ENCODE data around the gene IGF2BP3.
A peak's percentile ranks its signal among the peaks of the same experiment; 100 is the strongest.

Gene IGF2BP3

DNA sequence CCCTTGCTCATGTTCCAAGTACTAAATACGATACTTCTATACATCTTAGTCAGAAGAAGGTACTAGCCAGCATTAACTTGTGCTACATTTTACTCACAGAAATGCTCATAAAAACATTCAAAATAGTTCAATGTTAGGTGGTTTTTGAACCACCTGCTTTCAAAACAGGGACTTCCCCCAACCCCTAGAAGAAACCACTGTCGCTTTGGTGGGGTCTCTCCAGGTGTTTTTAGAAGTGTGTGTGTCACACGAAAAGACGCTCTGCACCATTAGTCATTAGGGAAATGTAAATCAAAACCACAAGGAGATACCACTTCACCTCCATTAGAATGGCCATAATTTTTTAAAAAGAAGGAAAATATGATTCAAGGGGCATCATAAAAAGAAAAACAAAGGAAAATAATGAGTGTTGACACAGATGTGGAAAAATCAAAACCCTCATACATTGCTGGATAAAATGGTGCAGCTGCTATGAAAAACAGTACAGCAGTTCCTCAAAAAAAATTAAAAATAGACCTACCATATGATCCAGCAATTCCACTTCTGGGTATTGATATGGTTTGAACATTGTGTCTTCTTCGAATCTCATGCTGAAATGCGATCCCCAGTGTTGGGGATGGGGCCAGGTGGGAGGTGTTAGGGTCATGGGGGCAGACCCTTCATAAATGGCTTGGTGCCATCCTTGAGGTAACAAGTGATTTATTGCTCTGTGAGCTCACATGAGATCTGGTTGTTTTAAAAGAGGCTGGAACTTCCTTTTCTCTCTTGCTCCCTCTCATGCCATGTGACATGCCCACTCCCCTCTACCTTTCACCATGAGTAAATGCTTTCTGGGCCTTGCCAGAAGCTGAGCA, 96.9 kb downstream of the IGF2BP3 start:
- no peak for DNase-seq

DNA sequence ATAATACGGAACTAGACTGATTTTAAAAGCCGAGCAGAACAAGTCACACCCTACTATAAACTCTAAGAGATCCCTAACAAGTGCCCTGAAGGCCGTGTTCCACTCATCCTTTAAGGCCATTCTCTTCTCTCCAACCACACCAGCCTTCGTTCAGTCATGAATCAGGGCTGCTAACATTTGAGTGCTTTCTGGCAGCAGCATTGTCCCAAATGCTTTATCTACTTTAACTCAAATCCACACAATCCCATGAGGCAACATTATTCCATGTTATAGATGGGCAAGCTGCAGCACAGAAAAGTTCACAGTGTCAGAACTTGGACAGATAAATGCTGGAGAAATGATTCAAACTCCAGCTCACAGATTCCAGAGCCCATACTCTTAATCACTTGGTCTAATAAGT, 97.7 kb downstream of the IGF2BP3 start:
- no peak for DNase-seq

DNA sequence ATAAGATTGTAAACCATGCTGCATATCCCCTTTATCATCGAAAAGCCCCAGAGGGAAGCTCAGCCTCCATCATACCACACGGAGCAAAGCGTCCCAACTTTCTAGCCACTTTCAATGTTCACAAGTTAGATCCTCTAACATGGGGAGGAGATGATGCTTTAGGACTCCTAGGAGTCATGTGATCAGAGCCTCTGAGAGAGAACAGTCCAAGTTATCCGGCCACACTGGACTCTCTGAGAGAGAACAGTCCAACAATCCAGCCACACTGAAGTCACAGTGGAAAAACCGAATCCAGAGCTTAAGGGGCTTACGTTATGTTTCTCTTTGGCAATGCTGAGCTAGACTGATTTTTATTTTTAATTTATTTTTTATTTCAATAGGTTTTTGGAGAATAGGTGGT, 98.6 kb downstream of the IGF2BP3 start:
- DNase-seq: no peak

DNA sequence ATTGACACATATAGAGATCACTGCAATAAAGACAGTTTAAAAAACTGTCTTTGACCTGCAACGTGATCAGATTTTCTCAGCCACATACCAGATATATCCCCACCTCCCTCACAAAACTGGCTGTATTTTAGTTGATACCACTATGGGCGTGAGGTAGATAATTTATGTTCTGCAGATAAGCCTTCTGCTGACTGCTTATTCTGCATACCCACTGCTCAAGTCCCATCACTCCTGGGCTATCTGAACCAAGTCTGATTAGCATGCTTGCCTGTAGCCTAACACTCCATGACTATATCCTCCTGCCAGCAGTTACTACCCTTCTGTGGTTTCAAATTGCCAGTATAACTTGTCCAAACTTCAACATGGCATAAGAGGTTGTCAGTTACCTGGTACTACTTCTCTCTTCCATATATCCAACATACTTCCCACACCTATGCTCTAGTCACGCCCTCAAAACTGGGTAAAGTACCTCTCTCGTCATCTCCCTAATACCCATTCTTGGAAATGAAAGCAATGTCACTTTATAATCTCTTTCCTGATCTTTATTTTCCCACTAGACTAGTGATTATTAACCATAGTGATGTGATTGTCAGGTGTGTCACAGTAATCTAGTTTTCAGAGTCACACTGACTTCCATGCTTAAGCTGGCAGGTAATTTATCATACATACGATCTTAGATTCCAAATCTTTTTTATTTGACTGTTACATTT, 100.4 kb downstream of the IGF2BP3 start:
- DNase-seq: no peak

- no peak for DNase-seq
These were observed 101.2 kb downstream of the IGF2BP3 start for GRCh38 chr7:23369100-23369499.

DNA sequence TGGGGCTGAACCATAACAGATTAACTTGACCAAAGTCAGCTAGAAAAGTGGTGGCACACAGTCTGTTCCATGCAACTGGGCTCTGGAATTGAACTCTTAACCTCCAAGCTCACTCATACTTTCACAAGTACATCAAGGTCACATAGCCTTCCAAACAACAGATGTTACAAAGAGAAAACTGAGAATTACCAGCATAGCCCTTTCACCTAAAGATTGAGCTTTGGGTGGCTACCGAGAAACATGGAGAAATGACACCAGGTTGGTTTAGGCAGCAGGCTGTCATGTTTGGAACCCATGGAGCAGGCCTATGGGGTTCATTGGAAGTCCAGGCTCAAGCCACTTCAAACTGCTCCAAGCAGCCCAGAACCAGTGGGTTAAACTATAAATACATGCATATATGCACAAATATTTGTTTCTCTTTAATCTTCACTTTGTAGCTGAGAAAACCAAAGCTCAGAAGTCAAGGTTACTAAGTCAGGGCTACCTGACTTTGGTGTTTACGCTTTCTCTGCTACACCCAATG, 112.1 kb downstream of the IGF2BP3 start:
- no peak for DNase-seq

- DNase-seq: peak in 1 of 2 experiments; percentile 79
These were observed 112.8 kb downstream of the IGF2BP3 start for GRCh38 chr7:23357190-23358093.

DNA sequence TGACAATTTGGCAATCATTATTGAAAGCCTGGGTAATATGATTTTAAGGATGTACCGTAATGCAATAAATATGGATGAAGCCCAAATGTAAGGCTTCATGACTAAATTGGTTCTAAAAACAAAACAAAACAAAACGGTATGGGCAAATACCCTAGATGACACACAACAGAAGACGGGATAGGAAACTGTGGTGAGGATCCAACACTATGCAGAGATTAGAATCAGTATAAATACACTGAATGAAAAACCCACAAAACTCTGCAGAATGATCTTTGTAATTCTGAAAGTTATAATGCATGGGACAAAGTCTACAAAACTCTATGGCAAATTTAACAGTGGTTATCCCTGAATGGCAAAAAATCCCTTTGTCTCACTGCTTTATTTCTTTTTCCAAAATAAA, 113.6 kb downstream of the IGF2BP3 start:
- DNase-seq: no peak

DNA sequence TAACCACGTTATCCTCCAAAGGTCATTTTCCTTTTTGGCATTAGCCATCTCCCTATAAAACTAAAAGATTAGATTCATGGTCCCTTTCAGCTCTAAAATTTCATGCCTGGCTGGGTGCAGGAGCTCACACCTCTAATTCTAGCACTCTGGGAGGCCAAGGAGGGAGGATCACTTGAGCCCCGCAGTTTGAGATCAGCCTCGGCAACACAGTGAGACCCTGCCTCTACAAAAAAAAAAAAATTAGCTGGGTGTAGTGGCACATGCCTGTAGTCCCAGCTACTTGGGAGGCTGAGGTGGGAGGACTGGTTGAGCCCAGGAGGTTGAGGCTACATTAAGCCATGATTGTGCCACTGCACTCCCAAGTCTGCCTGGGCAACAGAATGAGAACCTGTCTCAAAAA, 114.1 kb downstream of the IGF2BP3 start:
- DNase-seq: no peak

DNA sequence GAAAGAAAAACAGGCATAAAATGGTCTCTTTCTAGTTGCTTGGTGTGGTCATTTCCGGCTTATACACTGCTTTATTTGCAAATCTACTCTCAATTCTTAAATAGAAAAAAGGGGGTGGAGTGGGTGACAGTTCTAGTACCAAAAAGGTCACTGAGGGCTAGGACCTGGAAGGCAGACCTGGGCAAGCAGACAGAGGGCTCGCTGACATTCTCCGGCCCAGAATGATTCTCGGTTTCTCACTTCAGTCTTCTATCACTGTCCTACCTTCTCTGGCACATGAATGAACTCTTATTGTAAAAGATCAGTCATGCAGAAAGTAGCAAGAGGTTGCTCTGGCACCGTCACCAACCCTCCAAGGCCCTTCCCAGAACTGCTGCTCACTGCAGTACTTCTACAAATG, 117.1 kb downstream of the IGF2BP3 start:
- DNase-seq: no peak

- DNase-seq: no peak
These were observed 119.8 kb downstream of the IGF2BP3 start for GRCh38 chr7:23350466-23350865.

DNA sequence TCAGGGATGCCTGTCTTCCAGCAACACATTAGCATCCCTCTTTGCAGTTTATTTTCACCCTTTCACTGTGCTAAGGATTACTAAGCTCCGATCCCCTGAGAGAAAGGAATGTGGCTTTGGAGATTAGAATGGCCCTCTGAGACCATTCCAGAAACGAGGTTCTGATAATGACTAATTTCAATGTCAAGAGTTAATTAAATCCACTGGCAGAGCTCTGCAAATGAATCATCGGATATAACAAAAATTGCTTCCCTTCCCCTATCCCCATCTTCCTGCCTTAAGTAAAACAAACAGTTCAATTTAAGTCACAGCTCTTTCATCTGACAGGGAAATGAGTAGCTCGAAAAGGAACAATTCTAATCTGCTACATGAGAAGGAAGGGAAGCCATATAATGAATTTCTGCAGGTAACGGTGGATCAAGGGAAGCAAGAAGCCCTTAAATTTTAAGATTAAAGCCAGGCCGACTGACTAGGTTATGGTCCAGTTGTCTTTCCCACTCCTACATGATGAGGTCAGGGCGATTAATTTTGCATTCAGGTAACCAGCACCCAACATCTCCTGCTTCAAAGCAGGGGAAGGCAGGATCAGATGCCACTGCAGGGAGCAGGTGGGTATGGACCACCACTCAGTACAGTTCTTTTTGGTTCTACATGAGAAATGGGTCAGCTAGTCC, 120.7 kb downstream of the IGF2BP3 start:
- DNase-seq: peak; percentile 46 to 84

DNA sequence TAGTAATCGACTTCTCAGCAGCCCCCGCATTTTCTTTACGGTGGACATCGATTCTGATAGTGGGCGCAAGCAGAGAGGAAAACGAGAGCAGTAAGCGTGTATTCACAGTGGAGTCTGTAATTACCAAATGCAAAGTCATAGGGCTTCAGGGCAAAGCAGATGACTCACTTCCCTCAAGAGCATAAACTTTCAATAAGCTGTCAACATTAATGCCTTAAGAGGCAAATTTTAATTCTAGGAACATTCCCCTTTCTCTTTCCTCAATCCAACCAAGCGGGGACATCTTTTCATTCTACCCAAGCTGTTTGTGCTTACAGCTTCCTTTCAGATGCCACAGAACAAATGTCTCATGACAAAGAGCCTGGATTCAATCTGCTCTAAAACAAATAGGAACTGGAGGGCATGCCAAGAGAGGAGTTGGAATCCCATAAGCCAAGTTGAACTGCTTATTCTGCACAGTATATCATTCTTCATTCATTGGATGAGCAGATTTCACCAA, 122.6 kb downstream of the IGF2BP3 start:
- DNase-seq: peak; percentile 48 to 91

DNA sequence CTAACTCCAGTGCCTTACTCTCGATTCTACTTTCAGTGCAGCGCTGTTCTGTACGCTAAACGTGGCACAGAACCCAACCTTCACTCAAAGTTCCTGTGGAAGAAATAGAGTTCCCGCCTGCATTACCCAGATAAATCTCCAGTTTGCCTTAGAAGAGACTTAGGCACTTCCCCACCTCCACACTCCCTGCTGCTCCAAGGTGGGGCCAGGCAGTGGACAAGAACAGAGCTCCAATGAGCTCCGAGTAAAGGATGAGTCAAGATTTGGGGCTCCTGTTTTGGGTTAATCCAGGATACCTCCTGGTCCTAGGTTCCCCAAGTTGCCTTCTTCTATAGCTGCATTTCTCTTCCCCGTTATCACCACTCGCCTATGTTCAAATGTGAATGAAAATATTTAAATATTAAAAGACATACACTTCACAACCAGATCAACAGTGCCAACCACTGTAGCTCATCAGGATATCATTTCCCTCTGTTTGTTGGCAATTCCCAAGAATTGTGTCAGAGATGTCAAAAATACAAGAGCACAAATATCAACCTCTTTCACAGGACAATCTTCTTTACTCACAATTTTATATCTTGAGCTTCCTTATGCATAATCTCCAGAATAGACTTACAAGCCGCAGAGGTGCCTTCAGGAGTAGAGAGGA, 123.1 kb downstream of the IGF2BP3 start:
- DNase-seq: peak in 1 of 2 experiments; percentile 46

DNA sequence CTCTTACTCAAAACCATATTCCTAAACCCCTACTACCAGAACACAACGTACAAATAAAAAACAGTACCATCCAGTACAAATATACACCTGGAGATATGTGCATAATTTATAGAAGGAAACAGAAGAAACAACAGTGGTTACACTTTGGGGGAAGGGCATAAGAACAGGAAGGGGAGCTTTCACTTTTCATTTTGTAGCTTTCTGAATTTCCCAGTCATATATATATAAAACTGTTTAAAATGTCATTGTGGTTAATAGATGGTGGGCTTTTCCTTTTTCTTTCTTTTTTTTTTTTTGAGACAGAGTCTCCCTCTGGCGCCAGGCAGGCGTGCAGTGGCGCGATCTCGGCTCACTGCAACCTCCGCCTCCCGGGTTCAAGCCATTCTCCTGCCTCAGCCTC, 124.0 kb downstream of the IGF2BP3 start:
- DNase-seq: no peak

DNA sequence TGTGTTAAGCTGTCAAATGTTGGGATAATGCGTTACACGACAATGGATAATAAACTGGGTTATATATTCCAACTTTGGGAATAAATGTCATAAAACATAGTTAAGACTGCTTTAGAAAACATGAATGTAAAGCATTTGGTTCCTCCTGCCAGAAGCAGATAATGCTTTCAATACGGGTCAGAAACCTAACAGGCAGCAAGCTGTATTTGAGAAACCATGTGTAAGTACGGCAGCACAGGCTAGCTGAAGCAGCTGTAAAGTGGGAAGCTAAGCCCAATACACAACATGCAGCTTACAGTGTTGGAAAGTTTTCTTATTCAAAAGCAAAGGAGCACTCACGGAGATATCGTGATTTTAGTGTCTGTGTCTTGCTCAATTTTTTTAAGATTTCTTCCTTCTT, 124.7 kb downstream of the IGF2BP3 start:
- DNase-seq: no peak

DNA sequence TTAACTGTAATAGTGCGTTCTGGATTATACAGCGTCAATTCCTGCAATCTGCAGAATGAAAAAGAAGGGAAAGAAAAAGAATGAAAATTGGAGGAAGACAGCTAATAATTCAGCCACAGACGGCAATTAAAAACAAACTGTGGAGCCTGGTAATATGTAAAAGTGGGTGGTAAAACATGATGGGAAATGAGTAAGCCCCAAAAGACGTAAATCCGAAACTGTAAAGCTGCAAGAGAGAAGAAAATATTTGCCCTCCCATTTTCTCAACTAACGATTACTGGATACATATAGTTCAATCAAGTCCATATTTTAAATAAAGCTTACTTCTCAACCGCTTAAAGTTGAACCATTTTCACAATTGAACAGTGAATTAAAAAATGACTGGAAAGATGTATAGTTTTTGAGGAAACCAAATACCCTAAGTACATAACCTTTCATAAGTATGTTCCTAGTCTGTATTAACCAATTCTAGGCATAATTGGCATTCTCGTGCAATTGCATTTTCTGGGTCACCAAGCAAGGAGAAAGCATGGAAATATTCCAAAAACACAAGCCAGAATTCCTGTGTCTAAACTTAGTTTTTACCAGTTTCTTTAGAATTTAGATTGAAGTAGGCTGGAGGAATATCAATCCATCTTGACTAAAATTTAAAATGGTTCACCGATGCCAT, 126.3 kb downstream of the IGF2BP3 start:
- no peak for DNase-seq

DNA sequence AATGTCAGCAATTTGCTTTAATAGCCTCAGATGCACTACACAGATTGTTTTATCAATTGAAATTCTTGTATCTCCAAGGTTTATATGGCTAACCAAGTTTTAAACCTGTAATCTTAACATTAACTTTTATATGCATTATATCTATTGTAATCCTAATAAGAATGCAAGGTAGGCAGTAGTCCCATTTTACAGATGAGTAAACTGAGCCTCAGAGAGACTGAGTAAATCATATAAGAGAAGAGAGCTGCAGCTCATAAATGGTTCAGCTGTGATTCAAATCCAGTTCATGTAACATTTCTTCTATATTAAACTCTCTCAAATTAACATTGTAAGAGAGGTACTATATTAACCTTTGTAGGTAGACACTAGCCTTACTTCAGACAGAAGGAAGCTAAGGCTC, 127.2 kb downstream of the IGF2BP3 start:
- DNase-seq: no peak

GRCh38 chr7:23341846-23342598, 128.3 kb downstream of the IGF2BP3 start:
- no peak for DNase-seq

DNA sequence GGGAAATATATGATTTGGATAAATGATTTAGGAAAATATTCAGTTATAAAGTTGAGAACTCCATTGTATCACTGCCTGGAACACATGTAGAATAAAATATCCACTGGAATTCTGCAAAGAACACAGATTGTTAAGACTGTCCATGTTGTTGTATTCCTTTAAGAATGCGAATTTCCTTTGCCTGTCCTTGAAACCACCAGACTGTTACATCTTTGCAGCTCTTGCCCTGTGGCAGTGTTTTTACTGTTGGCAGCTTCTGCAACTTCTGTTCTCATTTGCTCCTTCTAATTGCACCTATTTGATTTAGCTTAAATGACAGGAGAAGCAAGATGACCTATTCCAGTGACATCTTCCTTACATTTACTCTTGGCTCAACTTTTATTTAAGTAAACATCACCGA, 131.4 kb downstream of the IGF2BP3 start:
- no peak for DNase-seq
